ENCODE results near the gene POLG2. TPM values are rescaled to one million over a fixed set of nuclear protein-coding genes. Genes with fewer than 3 reads are reported as not detected.
"Not testable (repeated sequence)": the region's sequence is repeated elsewhere in the genome, so short reads cannot be mapped to it uniquely, and the experiment has no call there.

The POLG2 gene
- total RNA-seq, 4 donors from 2014 or later = 1.4 to 5.6 (median 2.6) TPM

GRCh38 chr17:64466019-64466735 lies 30.7 kb downstream of the POLG2 start:
- intact Hi-C loops (cut with DNase I; ENCODE audit: low total_unique reads) (no loop called here), in situ Hi-C loops (cut with MboI; ENCODE audit: low sequenced_read_pairs in 4 of 4) (no loop called here)
- Histone ChIP-seq H3K9me3 (no peaks in the 10 kb centered on the region), H3K4me1 (no peaks in the 10 kb centered on the region), H3K27ac (no peak overlapping the region), H3K36me3 (no peaks in the 10 kb centered on the region), H3K4me3 (no peak overlapping the region), H3K27me3 (no peaks in the 10 kb centered on the region)
- TF ChIP-seq CTCF (IDR thresholded peaks at IDR 0.05 in 4 of 5, conservative IDR thresholded peaks at IDR 0.05 in 1 of 5) (no peak), POLR2A (IDR thresholded peaks at IDR 0.05) (no peak)
- DNase-seq (no peak), ATAC-seq (no peak)

- no peak overlapping the region for H3K27ac ChIP-seq
- ATAC-seq (no peak), DNase-seq (no peak)
- in situ Hi-C loops (cut with MboI; ENCODE audit: low sequenced_read_pairs in 4 of 4) (no loop called here), intact Hi-C loops (cut with DNase I; ENCODE audit: low total_unique reads) (no loop called here)
- no peaks in the 10 kb centered on the region for H3K9me3 ChIP-seq
- no peak overlapping the region for H3K4me3 ChIP-seq
- H3K4me1 ChIP-seq = no peaks in the 10 kb centered on the region
- TF ChIP-seq POLR2A (IDR thresholded peaks at IDR 0.05) (no peak), CTCF (IDR thresholded peaks at IDR 0.05 in 4 of 5, conservative IDR thresholded peaks at IDR 0.05 in 1 of 5) (no peak)
- no peaks in the 10 kb centered on the region for H3K27me3 ChIP-seq
- H3K36me3 ChIP-seq = no peaks in the 10 kb centered on the region
These were observed 35.1 kb downstream of the POLG2 start for GRCh38 chr17:64461788-64462187.

GRCh38 chr17:64460955-64461354 lies 35.9 kb downstream of the POLG2 start:
- in situ Hi-C loops (cut with MboI; ENCODE audit: low sequenced_read_pairs in 4 of 4) = no loop called here
- TF ChIP-seq POLR2A (IDR thresholded peaks at IDR 0.05) (no peak), CTCF (IDR thresholded peaks at IDR 0.05 in 4 of 5, conservative IDR thresholded peaks at IDR 0.05 in 1 of 5) (no peak)
- H3K4me1 ChIP-seq = no peaks in the 10 kb centered on the region
- no peaks in the 10 kb centered on the region for H3K9me3 ChIP-seq
- H3K36me3 ChIP-seq = no peaks in the 10 kb centered on the region
- intact Hi-C loops (cut with DNase I; ENCODE audit: low total_unique reads) = no loop called here
- H3K27ac ChIP-seq = peak overlapping the region in 3 of 4 donors; percentile 24 to 43 (median 25)
- H3K4me3 ChIP-seq = no peak overlapping the region
- no peaks in the 10 kb centered on the region for H3K27me3 ChIP-seq
- ATAC-seq (peak in 1 of 2 donors; percentile 53), DNase-seq (peak in 1 of 2 donors; percentile 19)

GRCh38 chr17:64459818-64460217 lies 37.0 kb downstream of the POLG2 start:
- H3K4me3 ChIP-seq; H3K27ac ChIP-seq; ATAC-seq; DNase-seq; H3K27me3 ChIP-seq; H3K36me3 ChIP-seq; H3K9me3 ChIP-seq; H3K4me1 ChIP-seq; in situ Hi-C loops (cut with MboI; ENCODE audit: low sequenced_read_pairs in 4 of 4); intact Hi-C loops (cut with DNase I; ENCODE audit: low total_unique reads): not testable (repeated sequence)

- ATAC-seq (no peak), DNase-seq (no peak)
- Histone ChIP-seq H3K4me3 (no peak overlapping the region), H3K27ac (no peak overlapping the region), H3K4me1 (no peaks in the 10 kb centered on the region), H3K27me3 (no peaks in the 10 kb centered on the region), H3K36me3 (no peaks in the 10 kb centered on the region), H3K9me3 (no peaks in the 10 kb centered on the region)
- TF ChIP-seq CTCF (IDR thresholded peaks at IDR 0.05 in 4 of 5, conservative IDR thresholded peaks at IDR 0.05 in 1 of 5) (no peak), POLR2A (IDR thresholded peaks at IDR 0.05) (no peak)
- intact Hi-C loops (cut with DNase I; ENCODE audit: low total_unique reads) (no loop called here), in situ Hi-C loops (cut with MboI; ENCODE audit: low sequenced_read_pairs in 4 of 4) (no loop called here)
These were observed 37.5 kb downstream of the POLG2 start for GRCh38 chr17:64459284-64459747.

All from gastrocnemius medialis (tissue), 4 donors.